Parathyroid adenoma (tissue), 2 donors: ENCODE measurements around the gene DGKD.

Experiments
- H2AFZ ChIP-seq: fragments of 300-600 bp; sonication (generic); one replicate; pipeline ENCODE4 v1.7.0; 2017; ENCODE audit warnings: antibody characterized with exemption, mild to moderate bottlenecking
- H3K27ac ChIP-seq: fragments of 300-600 bp; sonication (generic); one replicate; pipeline ENCODE4 v1.7.0; 2017
- H3K27me3 ChIP-seq: fragments of 300-600 bp; sonication (generic); one replicate; pipeline ENCODE4 v1.7.0; 2017; ENCODE audit warnings: low read length; ENCODE audit not compliant: control insufficient read depth, insufficient read depth
- H3K36me3 ChIP-seq: fragments of 300-600 bp; sonication (generic); one replicate; pipeline ENCODE4 v1.7.0; 2017; ENCODE audit warnings: low read length; ENCODE audit not compliant: control insufficient read depth, insufficient read depth
- H3K4me1 ChIP-seq: fragments of 300-600 bp; sonication (generic); one replicate; pipeline ENCODE4 v1.7.0; 2017; ENCODE audit warnings: control low read depth
- H3K4me2 ChIP-seq: fragments of 300-600 bp; sonication (generic); one replicate; pipeline ENCODE4 v1.7.0; 2017; ENCODE audit warnings: low read length
- H3K4me3 ChIP-seq: fragments of 300-600 bp; sonication (generic); one replicate; pipeline ENCODE4 v1.7.0; 2017; ENCODE audit warnings: low read depth, low read length
- H3K79me2 ChIP-seq: fragments of 300-600 bp; sonication (generic); one replicate; pipeline ENCODE4 v1.7.0; 2017; ENCODE audit warnings: control low read depth
- H3K9ac ChIP-seq: fragments of 300-600 bp; sonication (generic); one replicate; pipeline ENCODE4 v1.7.0; 2017; ENCODE audit warnings: mild to moderate bottlenecking
- H3K9me3 ChIP-seq: fragments of 300-600 bp; sonication (generic); one replicate; pipeline ENCODE4 v1.7.0; 2017; ENCODE audit warnings: low read length; ENCODE audit not compliant: control insufficient read depth
- CTCF ChIP-seq: fragments of 300-600 bp; sonication (generic); IDR thresholded peaks from one replicate; pipeline ENCODE4 v1.7.0; 2017; ENCODE audit warnings: antibody characterized with exemption, mild to moderate bottlenecking
- donor health status: primary hyperparathyroidism.

Gene DGKD

DNA sequence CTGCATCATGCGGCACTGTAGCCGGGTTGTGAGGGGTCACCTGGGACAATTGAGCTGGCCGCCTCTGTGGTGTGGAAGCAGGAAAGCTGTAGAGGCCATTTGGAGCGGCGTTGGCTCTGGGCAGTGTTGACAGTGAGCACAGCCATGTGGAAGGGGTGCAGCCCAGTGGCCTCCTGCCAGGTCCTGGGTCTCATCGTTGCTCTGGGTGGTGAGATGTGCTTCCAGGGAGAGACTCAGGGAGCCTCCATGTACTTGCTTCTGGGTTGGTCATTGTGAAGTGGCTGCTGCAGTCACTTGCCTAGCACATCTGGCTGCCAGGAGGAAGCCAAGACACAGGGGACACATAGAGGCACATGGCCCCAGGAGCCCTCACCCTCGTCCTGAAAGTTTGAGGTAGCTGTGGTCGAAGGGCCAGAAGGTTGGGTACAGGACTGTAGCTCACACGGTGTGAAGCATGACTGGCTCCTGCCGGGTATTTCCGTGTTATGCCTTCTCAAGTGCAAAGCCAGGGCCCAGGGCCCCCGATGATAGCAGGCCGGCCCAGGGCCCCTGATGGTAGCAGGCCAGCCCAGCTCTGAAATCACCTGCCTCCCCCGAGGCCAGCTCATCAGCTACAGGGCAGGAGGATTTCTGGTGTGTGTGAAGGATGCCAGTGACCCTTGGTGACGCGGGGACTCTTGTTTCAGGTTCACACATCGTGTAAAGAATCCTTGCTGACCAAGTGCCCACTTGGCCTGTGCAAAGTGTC is 82.6 kb downstream of the DGKD start:
- H3K27ac ChIP-seq, result no peak overlapping the region
- no peaks in the 10 kb centered on the region for H3K36me3 ChIP-seq
- H3K79me2 ChIP-seq, result no peaks in the 10 kb centered on the region
- H3K4me3 ChIP-seq, result no peak overlapping the region
- H3K4me1 ChIP-seq, result no peaks in the 10 kb centered on the region
- no peak overlapping the region for H3K9ac ChIP-seq
- H2AFZ ChIP-seq, result no peak overlapping the region
- no peak for TF ChIP-seq CTCF
- H3K4me2 ChIP-seq, result no peak overlapping the region
- H3K9me3 ChIP-seq, result no peaks in the 10 kb centered on the region
- H3K27me3 ChIP-seq, result no peaks in the 10 kb centered on the region

GRCh38 chr2:233437439-233437955 is 83.2 kb downstream of the DGKD start:
- H3K4me3 ChIP-seq, result no peak overlapping the region
- no peaks in the 10 kb centered on the region for H3K9me3 ChIP-seq
- H2AFZ ChIP-seq, result no peak overlapping the region
- H3K27ac ChIP-seq, result no peak overlapping the region
- no peak overlapping the region for H3K4me2 ChIP-seq
- H3K4me1 ChIP-seq, result no peaks in the 10 kb centered on the region
- no peak for TF ChIP-seq CTCF
- no peaks in the 10 kb centered on the region for H3K27me3 ChIP-seq
- H3K9ac ChIP-seq, result no peak overlapping the region
- no peaks in the 10 kb centered on the region for H3K36me3 ChIP-seq
- no peaks in the 10 kb centered on the region for H3K79me2 ChIP-seq

DNA sequence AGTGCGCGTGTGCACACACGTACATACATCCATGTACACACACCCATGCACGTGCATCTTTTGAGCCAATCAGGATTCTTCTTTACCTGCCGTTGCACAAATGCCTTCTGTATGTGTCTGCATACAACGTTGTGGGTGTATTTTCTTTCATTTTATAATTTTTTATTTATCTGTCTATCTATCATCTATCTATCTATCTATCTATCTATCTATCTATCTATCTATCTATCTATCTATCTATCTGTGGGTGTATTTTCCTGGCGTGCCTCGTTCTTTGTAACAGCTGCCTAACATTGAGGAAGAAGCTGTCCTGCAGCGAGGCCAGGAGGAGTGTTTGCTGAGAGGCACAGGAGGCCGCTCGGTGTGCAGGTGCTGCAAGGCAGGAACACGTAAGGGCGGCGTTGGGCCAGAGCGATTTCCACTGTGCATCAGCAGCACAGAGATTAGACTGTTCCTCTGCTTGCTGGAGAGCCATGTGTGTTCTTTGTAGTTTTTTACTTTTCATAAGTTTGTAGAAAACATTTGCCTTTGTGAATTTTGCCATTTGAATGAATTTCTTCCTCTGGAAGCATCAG is 84.4 kb downstream of the DGKD start:
- H2AFZ ChIP-seq, result no peak overlapping the region
- no peaks in the 10 kb centered on the region for H3K9me3 ChIP-seq
- no peaks in the 10 kb centered on the region for H3K36me3 ChIP-seq
- TF ChIP-seq CTCF, result no peak
- no peaks in the 10 kb centered on the region for H3K27me3 ChIP-seq
- H3K9ac ChIP-seq, result no peak overlapping the region
- no peaks in the 10 kb centered on the region for H3K79me2 ChIP-seq
- no peak overlapping the region for H3K4me3 ChIP-seq
- no peak overlapping the region for H3K27ac ChIP-seq
- no peaks in the 10 kb centered on the region for H3K4me1 ChIP-seq
- H3K4me2 ChIP-seq, result no peak overlapping the region

- no peak overlapping the region for H3K27ac ChIP-seq
- H3K36me3 ChIP-seq, result no peaks in the 10 kb centered on the region
- no peaks in the 10 kb centered on the region for H3K79me2 ChIP-seq
- no peaks in the 10 kb centered on the region for H3K9me3 ChIP-seq
- no peak overlapping the region for H3K4me3 ChIP-seq
- no peak overlapping the region for H3K4me2 ChIP-seq
- no peak overlapping the region for H2AFZ ChIP-seq
- no peaks in the 10 kb centered on the region for H3K27me3 ChIP-seq
- no peaks in the 10 kb centered on the region for H3K4me1 ChIP-seq
- no peak overlapping the region for H3K9ac ChIP-seq
- TF ChIP-seq CTCF, result no peak
Measured at GRCh38 chr2:233439191-233439590, 84.9 kb downstream of the DGKD start.

GRCh38 chr2:233440314-233440713 is 86.0 kb downstream of the DGKD start:
- Histone ChIP-seq H3K9me3 (no peaks in the 10 kb centered on the region), H3K4me3 (no peak overlapping the region), H3K4me1 (no peaks in the 10 kb centered on the region), H3K36me3 (no peaks in the 10 kb centered on the region), H3K4me2 (no peak overlapping the region), H3K27me3 (no peaks in the 10 kb centered on the region), H3K79me2 (no peaks in the 10 kb centered on the region), H2AFZ (no peak overlapping the region), H3K9ac (no peak overlapping the region), H3K27ac (no peak overlapping the region)
- TF ChIP-seq CTCF, result no peak
